ENCODE results near the gene LPIN2. TPM values are rescaled to one million over a fixed set of nuclear protein-coding genes. Genes with fewer than 3 reads are reported as not detected.

Gene LPIN2
- total and polyA plus RNA-seq, 2 experiments from 2014 or later: 19.5 to 33.9 TPM

GRCh38 chr18:2964361-2965010 is 48.5 kb downstream of the LPIN2 start:
- H3K27ac ChIP-seq: no peak overlapping the region
- H3K27me3 ChIP-seq (replicated peaks; ENCODE audit: insufficient read depth): no peaks in the 10 kb centered on the region
- no peaks in the 10 kb centered on the region for H3K9me2 ChIP-seq (ENCODE audit: insufficient read depth)
- H3K9me3 ChIP-seq (ENCODE audit: low read depth): no peaks in the 10 kb centered on the region
- no peak overlapping the region for H3K4me2 ChIP-seq (ENCODE audit: unreplicated experiment)
- peaks cover 6% of the 10 kb centered on the region; the same call in 1 of the 2 replicates for H4K20me1 ChIP-seq (ENCODE audit: insufficient read depth)
- TF ChIP-seq EZH2 (IDR thresholded peaks at IDR 0.05; ENCODE audit: insufficient read depth, poor library complexity, severe bottlenecking): no peak
- no peak for TF ChIP-seq EZH2phosphoT487 (IDR thresholded peaks at IDR 0.05; ENCODE audit: insufficient read depth, low read depth)
- 97% methylated on average over 8 of the region's 8 CpGs for WGBS, 2 experiments (ENCODE audit: low coverage in 1 of 2, low lambda C conversion rate in 2 of 2, missing lambda C conversion rate in 2 of 2)
- no peaks in the 10 kb centered on the region for H3F3A ChIP-seq (ENCODE audit: insufficient read depth)
- no peak overlapping the region for H3K4me3 ChIP-seq
- no peaks in the 10 kb centered on the region for H3K36me3 ChIP-seq (ENCODE audit: low read depth)
- H3K9ac ChIP-seq: no peak overlapping the region
- H2AFZ ChIP-seq: no peak overlapping the region
- peaks cover 15% of the 10 kb centered on the region; the same call in 1 of the 2 replicates for H3K4me1 ChIP-seq (ENCODE audit: insufficient read depth)
- in situ Hi-C loops (cut with MboI): no loop called here
- DNase-seq: no peak
- H3K79me2 ChIP-seq (ENCODE audit: insufficient read depth): peaks cover 100% of the 10 kb centered on the region

Small RNAs within 50 kb of the gene (small RNA-seq; reads per million reads assigned to genes)
- gene RF00156 (ENCODE audit: low read depth, low replicate concordance): not detected

Other genes starting within 250 kb of the LPIN2 start
- gene EMILIN2, start 166.1 kb downstream of the LPIN2 start, total RNA-seq (2014; rRNA removed; shearing (Covaris generic)): 23.9 and 30.2 TPM in 2 replicates
- gene EMILIN2, start 166.1 kb downstream of the LPIN2 start, polyA plus RNA-seq (2016; fragmentation: Nextera tagmentation; extraction: Ambion mirVana): 6.5 and 9.0 TPM in 2 replicates
- gene MYOM1, start 206.8 kb upstream of the LPIN2 start, total RNA-seq (2014; rRNA removed; shearing (Covaris generic)): 0.65 TPM in 1 of 2 replicates, not detected in the other
- gene MYOM1, start 206.8 kb upstream of the LPIN2 start, polyA plus RNA-seq (2016; fragmentation: Nextera tagmentation; extraction: Ambion mirVana): 0.42 and 0.64 TPM in 2 replicates
- gene MYL12A, start 234.7 kb upstream of the LPIN2 start, total RNA-seq (2014; rRNA removed; shearing (Covaris generic)): 748 and 789 TPM in 2 replicates
- 1,649 and 1,670 TPM in 2 replicates for gene MYL12A, start 234.7 kb upstream of the LPIN2 start, polyA plus RNA-seq (2016; fragmentation: Nextera tagmentation; extraction: Ambion mirVana)
- 608 and 614 TPM in 2 replicates for gene MYL12B, start 249.0 kb upstream of the LPIN2 start, total RNA-seq (2014; rRNA removed; shearing (Covaris generic))
- gene MYL12B, start 249.0 kb upstream of the LPIN2 start, polyA plus RNA-seq (2016; fragmentation: Nextera tagmentation; extraction: Ambion mirVana): 1,218 and 1,219 TPM in 2 replicates